Fibroblast of lung (primary cell): ENCODE measurements around the gene ANKZF1. TPM values are rescaled to one million over a fixed set of nuclear protein-coding genes. Genes with fewer than 3 reads are reported as not detected.

Experiments used
- DNase-seq, 2 donors: peaks; one replicate each; pipeline versions ENCODE4 v3.0.0 to v3.0.0-alpha.2; 2010; ENCODE audit warnings: low read depth in 2 of 2
- H2AFZ ChIP-seq: 2 replicates; pipeline ENCODE4 v1.5.1; 2012; ENCODE audit warnings: low read length, control low read depth, inconsistent platforms
- H3K27ac ChIP-seq: 2 replicates; pipeline ENCODE4 v1.5.1; 2011; ENCODE audit warnings: low read length, control low read depth; ENCODE audit not compliant: insufficient read depth
- H3K27me3 ChIP-seq: 2 replicates; pipeline ENCODE4 v1.5.1; 2011; ENCODE audit warnings: mild to moderate bottlenecking, low read length; ENCODE audit not compliant: control insufficient read depth, insufficient read depth
- H3K36me3 ChIP-seq: 2 replicates; pipeline ENCODE4 v1.5.1; 2011; ENCODE audit warnings: low read length; ENCODE audit not compliant: control insufficient read depth, insufficient read depth
- H3K4me1 ChIP-seq: 2 replicates; pipeline ENCODE4 v1.5.1; 2011; ENCODE audit warnings: low read length; ENCODE audit not compliant: control insufficient read depth, insufficient read depth; ENCODE audit errors: extremely low read depth
- H3K4me2 ChIP-seq: 2 replicates; pipeline ENCODE4 v1.5.1; 2011; ENCODE audit warnings: low read length, control low read depth; ENCODE audit not compliant: insufficient read depth; ENCODE audit errors: extremely low read depth
- H3K4me3 ChIP-seq, 4 experiments: fragments of 200-600 bp in 1 of 4; sonication (generic) in 1 of 4; replicated peaks in 1 of 4; 2 replicates each; pipeline ENCODE4 v1.5.1; 2011 to 2016; ENCODE audit warnings: low read length in 4 of 4, low read depth in 3 of 4, mild to moderate bottlenecking in 3 of 4, control low read depth in 2 of 4, inconsistent platforms in 1 of 4, mixed read lengths in 1 of 4; ENCODE audit not compliant: insufficient read depth in 1 of 4; ENCODE audit errors: control extremely low read depth in 1 of 4
- H3K79me2 ChIP-seq: 2 replicates; pipeline ENCODE4 v1.5.1; 2012; ENCODE audit warnings: mild to moderate bottlenecking, low read length, inconsistent platforms; ENCODE audit not compliant: control insufficient read depth, insufficient read depth
- H3K9ac ChIP-seq: 2 replicates; pipeline ENCODE4 v1.5.1; 2011; ENCODE audit warnings: mild to moderate bottlenecking, low read length, control low read depth; ENCODE audit not compliant: insufficient read depth
- H3K9me3 ChIP-seq: 2 replicates; pipeline ENCODE4 v1.5.1; 2012; ENCODE audit warnings: low read depth, low read length; ENCODE audit not compliant: control insufficient read depth, insufficient read depth
- H4K20me1 ChIP-seq: 2 replicates; pipeline ENCODE4 v1.5.1; 2011; ENCODE audit warnings: low read length; ENCODE audit not compliant: control insufficient read depth, insufficient read depth; ENCODE audit errors: extremely low read depth
- EZH2 ChIP-seq: IDR thresholded peaks from 2 replicates; pipeline ENCODE4 v1.5.1; 2012; ENCODE audit warnings: low read length, control low read depth, mild to moderate bottlenecking; ENCODE audit errors: missing control alignments
- polyA plus RNA-seq, 2 donors: library from polyadenylated mRNA; depleted of rRNA in 1 of 2; stranded (reverse) in 1 of 2; unstranded in 1 of 2; fragments of >200 nt; gene quantifications; 2 replicates each; pipeline ENCODE4 v1.2.1, GENCODE V29; 2011 to 2012; ENCODE audit warnings: missing spikeins in 1 of 2
- total RNA-seq: library from RNA; depleted of rRNA; stranded (reverse); fragments of >200 nt; gene quantifications from 2 replicates; pipeline ENCODE4 v1.2.1, GENCODE V29; 2014
- TF ChIP-seq, protein P1 (sequence below), 2 donors: IDR thresholded peaks in 1 of 2; conservative IDR thresholded peaks in 1 of 2; 1 replicate in 1 of 2; 2 replicates in 1 of 2; pipeline ENCODE4 v1.5.1; 2011 to 2012; ENCODE audit warnings: low read length in 2 of 2, control low read depth in 1 of 2, inconsistent platforms in 1 of 2, low read depth in 1 of 2, mild to moderate bottlenecking in 1 of 2

The ANKZF1 gene
- total and polyA plus RNA-seq, 2 donors (not counting 1 experiment from before 2014, with no cell fraction given) = 13.2 to 32.7 TPM

DNA sequence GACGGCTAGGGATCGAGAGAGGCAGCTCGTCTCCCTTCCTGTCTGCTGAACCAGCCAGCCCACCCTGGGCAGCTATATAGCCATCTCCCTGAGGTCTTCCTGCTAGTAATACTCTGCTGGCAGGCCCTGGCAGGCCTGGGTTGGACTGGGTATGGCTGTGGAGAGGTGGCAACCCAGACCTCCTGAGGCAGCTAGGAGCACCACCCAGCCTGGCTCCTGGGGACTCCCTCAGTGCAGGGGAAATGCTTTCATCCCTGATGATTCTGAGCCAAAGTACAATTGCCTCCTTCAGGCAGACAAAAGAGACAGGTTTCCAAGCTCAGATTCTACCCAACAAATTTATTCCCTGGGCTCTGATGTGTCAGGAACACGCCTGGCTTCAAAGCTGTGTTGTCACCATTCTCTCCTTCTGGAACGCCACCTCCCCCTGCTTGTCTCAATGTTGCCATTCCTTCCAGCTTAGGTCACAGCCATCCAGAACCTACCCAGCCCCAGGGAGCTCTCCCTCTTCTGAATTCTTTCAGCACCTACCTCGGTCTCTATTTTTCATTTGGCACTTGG lies 44.8 kb downstream of the ANKZF1 start:
- Histone ChIP-seq H3K27ac (peak overlapping the region; percentile 53), H3K9ac (no peak overlapping the region), H3K36me3 (no peaks in the 10 kb centered on the region), H3K9me3 (no peaks in the 10 kb centered on the region), H3K27me3 (peaks cover 7% of the 10 kb centered on the region), H3K79me2 (no peaks in the 10 kb centered on the region), H2AFZ (peak overlapping the region; percentile 44), H4K20me1 (no peaks in the 10 kb centered on the region), H3K4me2 (peak overlapping the region; percentile 75), H3K4me3 (peak overlapping the region in 1 of 4 experiments; percentile 2), H3K4me1 (peaks cover 23% of the 10 kb centered on the region)
- DNase-seq = peak; percentile 42 to 89
- TF ChIP-seq EZH2 = no peak
- TF ChIP-seq, protein P1, sequence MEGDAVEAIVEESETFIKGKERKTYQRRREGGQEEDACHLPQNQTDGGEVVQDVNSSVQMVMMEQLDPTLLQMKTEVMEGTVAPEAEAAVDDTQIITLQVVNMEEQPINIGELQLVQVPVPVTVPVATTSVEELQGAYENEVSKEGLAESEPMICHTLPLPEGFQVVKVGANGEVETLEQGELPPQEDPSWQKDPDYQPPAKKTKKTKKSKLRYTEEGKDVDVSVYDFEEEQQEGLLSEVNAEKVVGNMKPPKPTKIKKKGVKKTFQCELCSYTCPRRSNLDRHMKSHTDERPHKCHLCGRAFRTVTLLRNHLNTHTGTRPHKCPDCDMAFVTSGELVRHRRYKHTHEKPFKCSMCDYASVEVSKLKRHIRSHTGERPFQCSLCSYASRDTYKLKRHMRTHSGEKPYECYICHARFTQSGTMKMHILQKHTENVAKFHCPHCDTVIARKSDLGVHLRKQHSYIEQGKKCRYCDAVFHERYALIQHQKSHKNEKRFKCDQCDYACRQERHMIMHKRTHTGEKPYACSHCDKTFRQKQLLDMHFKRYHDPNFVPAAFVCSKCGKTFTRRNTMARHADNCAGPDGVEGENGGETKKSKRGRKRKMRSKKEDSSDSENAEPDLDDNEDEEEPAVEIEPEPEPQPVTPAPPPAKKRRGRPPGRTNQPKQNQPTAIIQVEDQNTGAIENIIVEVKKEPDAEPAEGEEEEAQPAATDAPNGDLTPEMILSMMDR (conservative IDR thresholded peaks at IDR 0.05 in 1 of 2, IDR thresholded peaks at IDR 0.05 in 1 of 2; ENCODE audit: low read depth in 1 of 2, low read length in 2 of 2) = no peak

DNA sequence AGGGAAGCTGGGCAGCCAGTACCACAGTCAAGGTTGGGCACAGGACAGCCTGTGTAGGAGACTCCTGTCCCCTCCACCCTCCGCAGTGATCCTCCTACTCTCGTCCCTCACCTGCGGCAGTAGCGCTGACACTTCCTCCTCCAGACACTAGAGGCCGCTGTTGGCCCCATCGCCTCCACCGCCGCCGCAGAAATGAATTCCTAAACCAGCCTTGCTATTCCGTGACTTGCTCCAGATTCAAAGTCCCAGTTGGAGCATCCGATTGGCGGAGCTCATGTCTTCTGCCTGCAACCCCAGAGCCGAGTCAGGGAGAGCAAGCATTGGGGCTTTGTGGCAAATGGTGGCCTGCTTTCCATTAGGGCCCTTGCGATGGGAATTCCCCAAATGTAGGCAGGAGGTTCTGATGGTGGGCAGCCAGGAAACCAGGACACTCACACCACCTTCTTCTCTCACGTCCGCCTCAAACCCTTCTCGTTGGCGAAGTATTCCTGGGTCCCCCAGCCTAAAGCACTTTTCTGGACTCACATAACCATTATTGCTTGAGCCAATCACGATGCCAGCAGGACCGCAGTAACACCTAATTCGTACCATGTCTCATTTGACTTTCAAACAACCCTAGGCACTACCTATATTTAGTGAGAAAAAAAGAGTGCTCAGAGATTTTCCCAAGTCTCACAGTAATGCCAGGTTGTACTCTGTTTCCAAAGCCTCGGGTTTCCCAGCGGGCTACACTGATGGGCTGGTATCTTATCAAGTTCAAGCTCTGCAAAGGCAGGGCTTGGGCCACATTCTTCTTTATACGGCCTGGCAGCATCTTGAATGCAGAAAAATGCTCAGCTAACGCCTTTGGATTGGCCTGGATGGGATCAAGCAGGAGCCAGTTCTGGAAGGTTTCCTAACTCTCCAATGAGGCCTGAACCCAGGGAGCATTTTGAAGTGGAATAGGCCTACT lies 48.4 kb downstream of the ANKZF1 start:
- Histone ChIP-seq H3K4me1 (peaks cover 29% of the 10 kb centered on the region), H3K36me3 (peaks cover 18% of the 10 kb centered on the region), H3K27me3 (no peaks in the 10 kb centered on the region), H3K4me3 (no peak overlapping the region), H2AFZ (peak overlapping the region; percentile 88), H3K79me2 (peaks cover 8% of the 10 kb centered on the region), H4K20me1 (no peaks in the 10 kb centered on the region), H3K9me3 (no peaks in the 10 kb centered on the region), H3K9ac (peak overlapping the region; percentile 52), H3K27ac (peak overlapping the region; percentile 91), H3K4me2 (peak overlapping the region; percentile 75)
- no peak for TF ChIP-seq EZH2
- TF ChIP-seq, protein P1 (conservative IDR thresholded peaks at IDR 0.05 in 1 of 2, IDR thresholded peaks at IDR 0.05 in 1 of 2; ENCODE audit: low read depth in 1 of 2, low read length in 2 of 2) = peak; percentile 95 to 96
- peak; percentile 73 to 76 for DNase-seq

DNA sequence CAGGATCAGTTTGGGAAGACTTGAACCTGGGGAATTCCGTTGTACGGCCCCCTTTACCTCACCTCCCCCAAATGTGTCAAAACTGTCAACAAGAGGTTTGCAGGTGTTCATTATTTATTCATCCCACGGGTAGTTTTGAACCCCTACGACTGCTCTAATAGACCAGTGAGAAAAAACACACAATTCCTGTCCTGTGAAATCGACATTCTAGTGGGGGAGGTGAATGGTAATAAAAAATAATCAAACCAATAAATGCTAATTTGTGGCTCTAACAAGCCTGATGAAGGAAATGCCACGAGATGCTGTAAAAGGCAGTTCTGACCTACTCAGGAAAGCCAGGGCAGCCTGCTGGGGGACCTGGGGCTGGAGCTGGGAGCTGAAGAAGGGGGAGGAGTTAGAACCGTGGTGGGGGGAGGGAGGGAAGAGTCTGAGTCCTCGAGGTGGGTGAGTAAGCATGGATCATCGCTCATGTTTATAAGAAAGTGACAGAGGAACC lies 49.1 kb downstream of the ANKZF1 start:
- Histone ChIP-seq H3K27me3 (no peaks in the 10 kb centered on the region), H3K4me2 (peak overlapping the region; percentile 75), H3K9ac (peak overlapping the region; percentile 52), H3K4me1 (peaks cover 29% of the 10 kb centered on the region), H4K20me1 (no peaks in the 10 kb centered on the region), H3K4me3 (peak overlapping the region in 3 of 4 experiments; percentile 27 to 37 (median 30)), H2AFZ (no peak overlapping the region), H3K36me3 (peaks cover 23% of the 10 kb centered on the region), H3K9me3 (no peaks in the 10 kb centered on the region), H3K79me2 (peaks cover 8% of the 10 kb centered on the region), H3K27ac (peak overlapping the region; percentile 91)
- no peak for DNase-seq
- TF ChIP-seq EZH2 = no peak
- TF ChIP-seq, protein P1 (conservative IDR thresholded peaks at IDR 0.05 in 1 of 2, IDR thresholded peaks at IDR 0.05 in 1 of 2; ENCODE audit: low read depth in 1 of 2, low read length in 2 of 2) = no peak
